HCT116 (cell line): Measurements from ENCODE around the gene G3BP1. TPM values are rescaled to one million over a fixed set of nuclear protein-coding genes. Genes with fewer than 3 reads are reported as not detected.
"Not testable (repeated sequence)": the region's sequence is repeated elsewhere in the genome, so short reads cannot be mapped to it uniquely, and the experiment has no call there.

Experiments used
- ATAC-seq: fragments of 200-7000 bp; cut with Tn5 transposase; 2 replicates; pipeline ENCODE4 v1.9.1; 2020; ENCODE audit warnings: mild to moderate bottlenecking, moderate library complexity
- BruUV-seq: library from RNA; stranded (reverse); fragments of 400-500 nt; replicated peaks from 2 replicates; lab custom pipeline; 2021; lab: Mats Ljungman, UMichigan
- CTCF ChIA-PET: fragments of 300-600 bp; sonication (Branson Sonifier 250); formaldehyde crosslinking; loops from one replicate; lab custom pipeline; 2021; ENCODE audit warnings: antibody characterized with exemption; lab: Charles Lee
- POLR2A ChIA-PET: fragments of 300-600, 350-600 bp; sonication (Branson Sonifier 250); formaldehyde crosslinking; loops from one replicate; lab custom pipeline; 2021; ENCODE audit warnings: antibody characterized with exemption; lab: Charles Lee
- RAD21 ChIA-PET, 2 experiments: fragments of 300-600 bp; sonication (Branson Sonifier 250); formaldehyde crosslinking; loops; one replicate each; lab custom pipeline; 2023; ENCODE audit warnings: low total read pairs in 2 of 2; ENCODE audit not compliant: uncharacterized antibody in 2 of 2, unreplicated experiment in 2 of 2, low non-redundant PET in 1 of 2; lab: Charles Lee
- DNase-seq: peaks from one replicate; pipeline ENCODE4 v3.0.0-alpha.2; 2010; ENCODE audit warnings: low read depth, low spot score
- H2AFZ ChIP-seq: fragments of 200-600 bp; shearing (Covaris generic), sonication (generic); 2 replicates; pipeline ENCODE4 v1.6.1; 2017; ENCODE audit warnings: low read depth, mixed run types, mixed read lengths, antibody characterized with exemption, low read length; ENCODE audit not compliant: poor library complexity, severe bottlenecking
- H3K27ac ChIP-seq: 2 replicates; pipeline ENCODE4 v1.5.1; 2012; ENCODE audit warnings: low read depth, low read length
- H3K27me3 ChIP-seq: fragments of 200-600 bp; sonication (generic); 2 replicates; pipeline ENCODE4 v1.6.1; 2016; ENCODE audit warnings: mixed run types, low read length, mixed read lengths; ENCODE audit not compliant: insufficient read depth
- H3K36me3 ChIP-seq, 2 experiments: fragments of 200-500 bp in 1 of 2; fragments of 200-600 bp in 1 of 2; sonication (Bioruptor generic) in 1 of 2; sonication (generic) in 1 of 2; 2 replicates each; pipeline versions ENCODE4 v1.5.1 to v1.6.1; 2014 to 2016; ENCODE audit warnings: low read length in 2 of 2, inconsistent platforms in 1 of 2, mixed read lengths in 1 of 2, mixed run types in 1 of 2; ENCODE audit not compliant: insufficient read depth in 2 of 2, control insufficient read depth in 1 of 2
- H3K4me1 ChIP-seq, 2 experiments: fragments of 200-600 bp in 1 of 2; sonication (generic) in 1 of 2; 2 replicates each; pipeline versions ENCODE4 v1.5.1 to v1.6.1; 2012 to 2017; ENCODE audit warnings: low read length in 2 of 2, inconsistent platforms in 1 of 2, mild to moderate bottlenecking in 1 of 2, mixed read lengths in 1 of 2, mixed run types in 1 of 2, moderate library complexity in 1 of 2; ENCODE audit not compliant: insufficient read depth in 2 of 2, control insufficient read depth in 1 of 2
- H3K4me2 ChIP-seq: fragments of 200-600 bp; sonication (generic); 2 replicates; pipeline ENCODE4 v1.6.1; 2017; ENCODE audit warnings: mixed run types, low read length, mixed read lengths
- H3K4me3 ChIP-seq, 2 experiments: fragments of 200-600 bp in 1 of 2; sonication (generic) in 1 of 2; replicated peaks in 1 of 2; 2 replicates each; pipeline ENCODE4 v1.5.1; 2011 to 2016; ENCODE audit warnings: low read length in 2 of 2, control low read depth in 1 of 2, low read depth in 1 of 2, mild to moderate bottlenecking in 1 of 2, mixed read lengths in 1 of 2, mixed run types in 1 of 2
- H3K79me2 ChIP-seq: fragments of 200-600 bp; sonication (generic); 2 replicates; pipeline ENCODE4 v1.6.1; 2017; ENCODE audit warnings: mild to moderate bottlenecking, mixed run types, low read length, moderate library complexity, mixed read lengths; ENCODE audit not compliant: insufficient read depth
- H3K9ac ChIP-seq: fragments of 200-600 bp; sonication (generic); 2 replicates; pipeline ENCODE4 v1.6.1; 2016; ENCODE audit warnings: low read length, mixed read lengths
- H3K9me2 ChIP-seq: fragments of 200-600 bp; sonication (generic), shearing (Covaris generic); 2 replicates; pipeline ENCODE4 v1.6.1; 2017; ENCODE audit warnings: mixed run types, mild to moderate bottlenecking, moderate library complexity; ENCODE audit not compliant: insufficient read depth
- H3K9me3 ChIP-seq, 2 experiments: fragments of 200-500 bp in 1 of 2; fragments of 200-600 bp in 1 of 2; sonication (Bioruptor generic) in 1 of 2; sonication (generic) in 1 of 2; 2 replicates each; pipeline ENCODE4 v1.6.1; 2014 to 2017; ENCODE audit warnings: low read length in 2 of 2, mixed read lengths in 2 of 2, inconsistent platforms in 1 of 2, low read depth in 1 of 2, mild to moderate bottlenecking in 1 of 2, mixed run types in 1 of 2, moderate library complexity in 1 of 2; ENCODE audit not compliant: control insufficient read depth in 1 of 2, insufficient read depth in 1 of 2
- H4K20me1 ChIP-seq: fragments of 200-600 bp; sonication (generic), shearing (Covaris generic); 2 replicates; pipeline ENCODE4 v1.6.1; 2017; ENCODE audit warnings: mixed run types, mild to moderate bottlenecking, moderate library complexity; ENCODE audit not compliant: insufficient read depth
- CBX3 ChIP-seq: IDR thresholded peaks from 2 replicates; pipeline ENCODE4 v1.6.1; 2012; ENCODE audit warnings: low read depth
- EGR1 ChIP-seq: IDR thresholded peaks from 2 replicates; pipeline ENCODE4 v1.6.1; 2012; ENCODE audit warnings: low read depth
- MAX ChIP-seq: IDR thresholded peaks from 2 replicates; pipeline ENCODE4 v1.6.1; 2012
- POLR2AphosphoS5 ChIP-seq: IDR thresholded peaks from 2 replicates; pipeline ENCODE4 v1.6.1; 2011; ENCODE audit warnings: mild to moderate bottlenecking, low read depth, low read length, moderate library complexity
- SRF ChIP-seq: IDR thresholded peaks from 2 replicates; pipeline ENCODE4 v1.6.1; 2012; ENCODE audit warnings: low read depth
- ZFX ChIP-seq: fragments of 450-650 bp; IDR thresholded peaks from 2 replicates; pipeline ENCODE4 v1.6.1; 2017
- intact Hi-C: fragments of 100-400 bp; cut with micrococcal nuclease; formaldehyde crosslinking; loops from 2 replicates; pipeline ENCODE4 v1.10.0; 2022
- total RNA-seq: library from RNA; stranded (reverse); gene quantifications from one replicate; pipeline ENCODE4 v1.2.1, GENCODE V29; 2021; ENCODE audit not compliant: unreplicated experiment

The G3BP1 gene
- total RNA-seq, 1 experiment from 2014 or later: 296 TPM

DNA sequence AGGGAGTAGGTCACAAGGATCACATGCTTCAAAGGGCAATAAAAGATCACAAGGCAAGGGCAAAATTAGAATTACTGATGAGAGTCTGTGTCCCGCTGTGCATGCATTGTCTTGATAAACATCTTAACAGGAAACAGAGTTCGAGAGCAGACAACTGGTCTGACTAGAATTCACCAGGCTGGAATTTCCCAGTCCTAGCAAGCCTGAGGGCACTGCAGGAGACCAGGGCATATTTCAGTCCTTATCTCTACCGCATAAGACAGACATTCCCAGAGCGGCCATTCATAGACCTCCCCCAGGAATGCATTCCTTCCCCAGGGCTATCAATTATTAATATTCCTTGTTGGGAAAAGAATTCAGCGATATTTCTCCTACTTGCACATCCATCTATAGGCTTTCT, 42.2 kb upstream of the G3BP1 start:
- H3K4me1 ChIP-seq, H3K9me3 ChIP-seq, H4K20me1 ChIP-seq, H3K4me3 ChIP-seq, BruUV-seq, RAD21 ChIA-PET, ATAC-seq, H3K36me3 ChIP-seq, H3K27ac ChIP-seq: not testable (repeated sequence)
- peak; percentile 52; the same call in 1 of the 2 replicates for TF ChIP-seq CBX3
- TF ChIP-seq, all 23 proteins: peak for 1; not testable (repeated sequence) for 22
- DNase-seq, H3K79me2 ChIP-seq, POLR2A ChIA-PET, H3K9ac ChIP-seq, intact Hi-C loops, H3K27me3 ChIP-seq, H3K4me2 ChIP-seq, H3K9me2 ChIP-seq, H2AFZ ChIP-seq: not testable (repeated sequence)
- CTCF ChIA-PET: interaction anchor here (1.1 kb wide), 1 partner anchor 11 kb away, joined by 3 read pairs; no protein-coding TSS in a partner anchor

DNA sequence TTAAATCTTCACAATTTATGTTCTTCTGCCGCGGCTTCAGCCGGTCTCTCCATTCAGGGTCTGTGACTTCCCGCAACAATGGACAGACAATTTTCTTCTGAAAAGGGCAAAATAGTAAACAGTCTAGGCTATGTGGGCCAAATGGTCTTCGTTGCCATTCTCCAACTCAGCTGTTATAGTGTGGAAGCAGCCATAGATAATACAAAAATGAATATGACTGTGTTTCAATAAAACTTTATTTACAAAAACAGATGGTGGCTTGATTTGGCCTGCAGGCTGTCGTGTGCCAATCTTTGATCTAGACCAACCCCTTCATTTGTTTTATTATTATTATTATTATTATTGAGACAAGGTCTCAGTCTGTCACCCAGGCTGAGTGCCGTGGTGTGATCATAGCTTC, 41.4 kb upstream of the G3BP1 start:
- Histone ChIP-seq H2AFZ (no peak overlapping the region), H3K27ac (no peak overlapping the region), H3K9me3 (no peaks in the 10 kb centered on the region), H3K9me2 (no peaks in the 10 kb centered on the region), H3K4me1 (no peaks in the 10 kb centered on the region), H3K4me2 (no peak overlapping the region), H3K79me2 (no peaks in the 10 kb centered on the region), H3K9ac (no peak overlapping the region), H3K36me3 (no peaks in the 10 kb centered on the region), H3K27me3 (no peaks in the 10 kb centered on the region), H4K20me1 (no peaks in the 10 kb centered on the region), H3K4me3 (no peak overlapping the region)
- no TSS peak for BruUV-seq
- ChIA-PET POLR2A (no interaction called here), RAD21 (no interaction called here), CTCF (interaction anchor here (1.5 kb wide), 1 partner anchor 11 kb away, joined by 3 read pairs; no protein-coding TSS in a partner anchor)
- no peak for ATAC-seq
- no peak for DNase-seq
- intact Hi-C loops: no loop called here
- TF ChIP-seq POLR2AphosphoS5 (no peak), ZFX (no peak), MAX (no peak), EGR1 (no peak), SRF (no peak)
